Dermis blood vessel endothelial cell (primary cell): ENCODE data around the gene CERS4. TPM values are rescaled to one million over a fixed set of nuclear protein-coding genes. Genes with fewer than 3 reads are reported as not detected.
"Not testable (repeated sequence)": the region's sequence is repeated elsewhere in the genome, so short reads cannot be mapped to it uniquely, and the experiment has no call there.

Source experiments
- DNase-seq: peaks from one replicate; pipeline ENCODE4 v3.0.0; 2010
- total RNA-seq: library from RNA; depleted of rRNA; stranded (reverse); fragments of >200 nt; gene quantifications from 2 replicates; pipeline ENCODE4 v1.2.3, GENCODE V29; 2014

Gene CERS4
- total RNA-seq, 1 donor from 2014 or later, result 23.3 TPM

DNA sequence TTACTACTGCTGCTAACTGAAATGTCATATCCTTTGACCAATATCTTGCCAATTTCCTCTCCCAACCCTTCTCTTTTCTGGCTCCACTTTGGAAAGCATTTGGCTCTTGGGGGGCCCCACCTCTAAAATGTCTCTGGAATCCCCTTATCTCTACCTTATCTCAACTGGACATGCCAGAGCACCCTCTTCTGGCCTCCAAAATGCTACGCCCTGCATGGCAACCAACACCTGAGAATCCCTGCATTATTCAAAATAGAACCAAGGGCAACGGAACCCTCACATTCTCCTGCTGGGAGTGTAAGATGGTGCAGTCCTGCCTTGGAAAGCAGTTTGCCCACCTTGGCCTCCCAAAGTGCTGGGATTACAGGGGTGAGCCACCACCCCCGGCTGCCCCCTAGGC lies 35.3 kb downstream of the CERS4 start:
- no peak for DNase-seq

DNA sequence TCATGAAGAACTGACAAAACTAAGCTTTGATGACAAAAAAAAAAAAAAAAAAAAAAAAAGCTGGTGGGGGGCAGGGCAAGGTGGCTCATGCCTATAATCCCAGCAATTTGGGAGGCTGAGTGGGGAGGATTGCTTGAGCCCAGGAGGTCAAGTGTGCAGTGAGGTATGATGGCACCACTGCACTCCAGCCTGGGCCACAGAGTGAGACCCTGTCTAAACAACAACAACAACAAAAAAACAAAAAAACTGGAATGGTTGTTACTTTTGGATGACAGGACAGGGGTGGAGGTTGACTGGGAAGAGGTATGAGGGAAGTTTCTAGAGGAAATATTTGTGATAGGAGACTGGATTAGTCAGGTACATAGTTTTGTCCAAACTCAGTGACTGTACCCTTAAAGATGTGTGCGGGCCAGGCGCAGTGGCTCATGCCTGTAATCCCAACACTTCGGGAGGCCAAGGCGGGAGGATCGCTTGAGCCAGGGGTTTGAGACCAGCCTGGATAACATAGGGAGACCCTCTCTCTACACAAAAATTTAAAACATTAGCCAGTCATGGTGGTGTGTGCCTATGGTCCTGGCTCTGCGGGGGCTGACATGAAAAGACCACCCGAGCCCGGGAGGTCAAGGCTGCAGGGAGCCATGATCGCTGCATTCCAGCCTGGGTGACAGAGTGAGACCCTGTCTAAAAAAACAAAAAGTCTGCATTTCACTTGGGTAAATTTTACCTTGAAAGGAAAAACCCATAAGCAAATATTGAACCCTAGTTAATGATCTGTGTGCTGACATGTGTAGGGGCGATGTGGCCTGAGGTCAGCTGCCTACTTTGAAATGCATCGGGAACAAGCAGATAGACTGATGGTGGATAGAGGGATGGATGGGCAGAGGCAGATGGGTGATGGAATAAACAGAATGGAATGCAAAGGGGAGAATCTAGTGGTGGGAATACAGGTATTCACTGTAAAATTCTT lies 37.0 kb downstream of the CERS4 start:
- no peak for DNase-seq

DNA sequence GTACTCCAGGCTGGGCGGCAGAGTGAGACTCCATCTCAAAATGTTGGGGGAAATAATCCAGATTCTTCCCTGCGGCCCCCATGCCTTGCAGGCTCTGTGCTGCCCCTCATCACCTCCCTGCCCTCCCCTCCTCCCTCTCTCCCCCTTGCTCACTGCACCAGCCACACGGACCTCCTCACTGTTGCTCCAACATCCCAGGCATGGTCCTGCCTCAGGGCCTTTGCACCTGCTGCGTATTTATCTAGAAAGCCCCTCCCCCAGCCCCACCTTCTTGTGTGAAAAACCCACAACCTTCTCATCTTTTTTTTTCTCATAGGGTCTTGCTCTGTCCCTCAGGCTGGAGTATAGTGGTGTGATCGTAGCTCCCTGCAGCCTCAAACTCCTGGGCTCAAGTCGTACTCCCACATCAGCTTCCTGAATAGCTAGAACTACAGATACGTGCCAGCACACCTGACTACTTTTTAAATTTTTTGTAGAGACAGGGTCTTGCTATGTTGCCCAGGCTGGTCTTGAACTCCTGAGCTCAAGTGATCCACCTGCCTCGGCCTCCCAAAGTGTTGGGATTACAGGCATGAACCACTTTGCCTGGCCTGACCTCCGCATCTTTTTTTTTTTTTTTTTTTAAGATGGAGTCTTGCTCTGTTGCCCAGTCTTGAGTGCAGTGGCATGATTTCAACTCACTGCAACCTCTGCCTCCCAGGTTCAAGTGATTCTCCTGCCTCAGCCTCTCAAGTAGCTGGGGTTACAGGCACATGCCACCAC lies 38.1 kb downstream of the CERS4 start:
- DNase-seq, result not testable (repeated sequence)

DNA sequence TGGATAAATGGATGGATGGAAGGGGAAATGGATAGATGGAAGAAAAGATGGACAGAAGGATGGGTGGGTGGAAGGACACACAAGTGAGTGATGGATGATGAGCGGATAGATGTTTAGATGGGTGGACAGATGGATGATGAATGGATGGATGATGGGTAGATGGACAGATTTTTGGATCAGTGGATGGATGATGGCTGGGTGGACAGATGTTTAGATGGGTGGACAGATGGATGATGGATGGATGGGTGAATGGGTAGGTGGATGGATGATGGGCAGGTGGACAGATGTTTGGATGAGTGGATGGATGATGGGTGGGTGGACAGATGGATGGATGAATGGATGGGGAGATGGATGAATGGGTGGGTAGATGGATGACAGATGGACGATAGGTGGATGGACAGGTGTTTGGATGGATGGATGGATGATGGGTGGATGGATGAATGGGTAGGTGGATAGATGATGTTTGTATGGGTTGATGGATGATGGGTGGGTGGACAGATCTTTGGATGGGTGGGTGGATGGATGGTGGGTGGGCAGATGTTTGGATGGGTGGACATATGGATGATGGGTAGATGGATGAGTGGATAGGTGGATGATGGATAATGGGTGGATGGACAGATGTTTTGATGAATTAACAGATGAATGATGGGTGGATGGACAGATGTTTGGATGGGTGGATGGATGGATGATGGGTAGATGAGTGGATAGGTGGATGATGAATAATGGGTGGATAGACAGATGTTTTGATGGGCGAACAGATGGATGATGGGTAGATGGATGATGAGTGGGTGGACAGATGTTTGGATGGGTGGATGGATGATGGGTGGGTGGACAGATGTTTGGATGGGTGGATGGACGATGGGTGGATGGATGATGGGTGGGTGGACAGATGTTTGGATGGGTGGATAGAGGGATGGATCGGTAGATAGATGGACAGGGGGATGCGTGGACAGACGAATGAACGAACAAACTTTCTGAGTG lies 39.5 kb downstream of the CERS4 start:
- DNase-seq, result no peak

DNA sequence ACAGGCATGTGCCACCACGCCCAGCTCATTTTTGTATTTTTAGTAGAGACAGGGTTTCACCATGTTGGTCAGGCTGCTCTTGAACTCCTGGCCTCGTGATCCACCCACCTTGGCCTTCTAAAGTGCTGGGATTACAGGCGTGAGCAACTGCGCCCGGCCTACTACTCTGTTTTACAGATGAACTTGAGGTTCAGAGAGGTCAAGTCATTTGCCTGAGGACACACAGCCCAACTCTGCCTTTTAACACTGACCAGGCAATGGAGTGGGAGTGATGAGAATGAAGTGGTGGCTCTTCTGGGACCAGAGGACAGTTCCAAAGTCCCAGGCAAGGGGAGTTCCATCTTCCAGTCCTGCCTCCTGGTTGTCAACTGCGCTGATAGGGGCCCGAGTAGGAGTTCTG lies 41.4 kb downstream of the CERS4 start:
- DNase-seq, result no peak

DNA sequence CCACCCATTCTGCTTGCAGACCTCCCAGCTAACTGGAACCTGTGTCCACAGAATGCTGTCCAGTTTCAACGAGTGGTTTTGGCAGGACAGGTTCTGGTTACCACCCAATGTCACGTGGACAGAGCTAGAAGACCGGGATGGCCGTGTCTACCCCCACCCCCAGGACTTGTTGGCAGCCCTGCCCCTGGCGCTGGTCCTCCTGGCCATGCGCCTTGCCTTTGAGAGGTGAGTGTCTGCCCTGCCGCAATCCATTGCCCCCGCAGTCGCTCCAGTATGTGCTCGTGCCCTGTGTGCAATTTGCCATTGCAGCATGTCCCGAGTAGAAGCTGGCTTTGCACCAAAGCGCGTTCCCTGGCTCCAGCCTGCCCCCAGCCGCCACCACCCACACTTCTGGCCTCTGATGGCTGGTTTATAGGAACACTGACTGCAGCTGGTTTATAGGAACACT lies 41.9 kb downstream of the CERS4 start:
- DNase-seq, result no peak

DNA sequence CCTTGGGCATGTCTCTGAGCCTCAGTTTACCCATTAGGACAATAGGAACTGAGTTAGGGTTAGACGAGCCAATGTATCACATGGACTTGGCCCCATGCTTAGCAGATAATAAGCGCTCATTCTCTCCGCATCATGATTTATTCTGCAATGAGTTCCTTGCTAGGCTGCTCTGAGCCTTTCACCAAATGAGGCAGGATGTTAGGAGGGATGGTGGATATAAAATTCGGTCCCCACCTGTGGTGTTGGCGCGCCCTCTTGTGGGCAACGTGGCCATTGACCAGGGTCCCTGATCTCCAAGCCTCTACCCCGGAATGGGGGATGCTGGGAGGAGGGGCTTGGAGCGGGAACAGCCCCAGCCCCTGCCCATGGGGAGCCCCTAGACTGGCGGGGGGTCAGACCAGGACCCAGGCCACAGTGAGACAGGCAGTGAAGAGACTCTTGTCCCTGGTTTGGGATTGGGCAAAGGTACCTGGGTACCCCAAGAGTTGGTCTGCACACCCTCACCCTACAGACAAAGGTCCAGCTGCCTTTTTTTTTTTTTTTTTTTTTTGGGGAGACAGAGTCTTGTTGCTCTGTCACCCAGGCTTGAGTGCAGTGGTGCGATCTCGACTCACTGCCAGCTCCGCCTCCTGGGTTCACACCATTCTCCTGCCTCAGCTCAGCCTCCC lies 43.9 kb downstream of the CERS4 start:
- DNase-seq, result peak; percentile 85

DNA sequence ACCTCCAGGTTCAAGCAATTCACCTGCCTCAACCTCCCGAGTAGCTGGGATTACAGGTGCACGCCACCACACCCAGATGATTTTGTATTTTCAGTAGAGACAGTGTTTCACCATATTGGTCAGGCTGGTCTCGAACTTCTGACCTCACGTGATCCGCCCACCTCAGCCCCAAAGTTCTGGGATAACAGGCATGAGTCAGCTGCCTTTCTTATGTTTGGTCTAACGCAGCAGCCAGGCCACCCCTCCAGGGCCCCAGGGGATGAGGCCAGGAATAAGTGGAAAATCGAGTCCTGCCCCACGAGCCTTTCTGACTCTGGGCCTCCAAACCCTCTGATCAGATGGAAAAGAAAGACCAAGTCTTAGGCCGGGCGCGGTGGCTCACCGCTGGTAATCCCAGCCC lies 44.5 kb downstream of the CERS4 start:
- no peak for DNase-seq

DNA sequence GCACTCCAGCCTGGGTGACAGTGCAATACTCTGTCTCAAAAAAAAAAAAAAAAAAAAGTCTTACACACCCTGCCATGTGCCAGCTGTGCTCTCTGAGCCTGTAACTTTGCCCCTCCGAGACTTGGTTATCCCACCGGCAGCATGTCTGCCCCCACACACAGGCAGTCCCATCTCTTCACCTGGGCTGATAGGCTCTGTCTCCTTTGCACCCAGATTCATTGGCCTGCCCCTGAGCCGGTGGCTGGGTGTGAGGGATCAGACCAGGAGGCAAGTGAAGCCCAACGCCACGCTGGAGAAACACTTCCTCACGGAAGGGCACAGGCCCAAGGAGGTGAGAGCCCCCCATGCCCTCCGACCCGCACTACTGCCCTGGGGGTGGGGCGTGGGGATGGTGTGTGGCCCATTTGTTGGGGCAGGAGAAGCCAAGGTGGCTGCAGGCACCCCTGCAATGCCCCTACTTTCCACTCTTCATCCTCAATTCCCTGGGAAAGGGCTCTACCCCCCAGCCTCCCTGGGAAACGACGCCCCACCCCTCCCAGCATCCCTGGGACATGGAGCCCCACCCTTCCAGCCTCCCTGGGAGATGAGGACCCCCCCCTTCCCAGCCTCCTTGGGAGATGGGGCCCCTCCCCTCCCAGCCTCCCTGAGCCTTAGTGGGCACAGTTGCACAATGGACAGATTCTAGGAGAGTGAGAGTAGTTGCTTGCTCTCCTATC lies 45.3 kb downstream of the CERS4 start:
- no peak for DNase-seq

DNA sequence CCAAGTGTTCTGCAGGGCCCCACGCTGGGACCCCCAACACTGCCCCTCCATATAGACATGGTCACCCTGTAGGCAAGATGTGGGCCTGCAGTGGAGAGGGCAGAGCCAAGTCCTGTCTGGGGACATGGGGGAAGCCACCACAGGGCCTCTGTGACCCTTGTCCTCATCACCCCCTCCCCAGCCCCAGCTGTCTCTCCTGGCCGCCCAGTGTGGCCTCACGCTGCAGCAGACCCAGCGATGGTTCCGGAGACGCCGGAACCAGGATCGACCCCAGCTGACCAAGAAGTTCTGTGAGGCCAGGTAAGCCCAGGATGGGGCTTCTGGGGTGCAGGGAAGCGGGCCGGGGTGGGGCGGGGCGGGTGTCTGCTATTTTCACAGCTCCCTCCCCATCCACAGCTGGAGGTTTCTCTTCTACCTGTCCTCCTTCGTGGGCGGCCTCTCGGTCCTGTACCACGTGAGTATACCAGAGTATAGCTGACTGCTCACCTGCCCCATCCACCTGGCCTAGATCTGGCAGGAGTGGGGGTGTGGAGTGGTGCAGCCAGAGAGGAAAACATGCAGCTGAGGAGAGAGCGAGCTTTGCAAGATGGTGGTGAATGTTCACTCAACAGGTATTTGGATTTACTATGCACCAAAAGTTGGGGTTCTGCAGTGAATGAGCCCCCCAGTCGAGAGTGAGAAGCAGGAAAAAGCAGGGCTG lies 46.4 kb downstream of the CERS4 start:
- DNase-seq, result no peak

DNA sequence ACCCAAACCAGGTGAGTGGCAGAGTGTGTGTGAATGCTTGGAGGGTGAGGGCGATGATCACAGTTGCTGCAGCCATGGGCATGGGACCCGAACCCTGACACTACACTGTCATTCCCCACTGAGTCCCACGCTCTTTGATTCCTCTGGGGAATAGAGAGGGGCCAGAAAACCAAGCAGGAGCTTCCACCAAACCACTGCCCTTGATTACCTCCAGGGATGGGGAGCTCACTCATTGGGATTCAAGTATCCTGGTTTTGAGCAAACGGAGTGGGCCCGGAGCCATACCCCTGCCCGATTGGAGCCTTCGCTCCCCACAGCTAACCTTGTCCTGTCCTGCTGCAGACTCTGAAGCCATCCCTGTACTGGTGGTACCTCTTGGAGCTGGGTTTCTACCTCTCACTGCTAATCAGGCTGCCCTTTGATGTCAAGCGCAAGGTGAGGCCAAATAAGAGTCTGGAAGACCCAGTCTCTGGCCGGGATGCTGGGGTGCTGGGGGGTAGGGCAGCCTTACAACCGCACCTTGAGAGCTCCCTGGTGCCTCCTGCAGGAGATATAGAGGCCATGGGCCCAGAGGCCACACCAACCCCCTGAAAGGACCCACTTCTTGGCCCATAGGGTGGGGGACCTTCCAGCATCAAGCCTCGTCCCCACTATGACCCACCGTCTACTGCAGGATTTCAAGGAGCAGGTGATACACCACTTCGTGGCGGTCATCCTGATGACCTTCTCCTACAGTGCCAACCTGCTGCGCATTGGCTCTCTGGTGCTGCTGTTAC lies 47.3 kb downstream of the CERS4 start:
- DNase-seq, result no peak

DNA sequence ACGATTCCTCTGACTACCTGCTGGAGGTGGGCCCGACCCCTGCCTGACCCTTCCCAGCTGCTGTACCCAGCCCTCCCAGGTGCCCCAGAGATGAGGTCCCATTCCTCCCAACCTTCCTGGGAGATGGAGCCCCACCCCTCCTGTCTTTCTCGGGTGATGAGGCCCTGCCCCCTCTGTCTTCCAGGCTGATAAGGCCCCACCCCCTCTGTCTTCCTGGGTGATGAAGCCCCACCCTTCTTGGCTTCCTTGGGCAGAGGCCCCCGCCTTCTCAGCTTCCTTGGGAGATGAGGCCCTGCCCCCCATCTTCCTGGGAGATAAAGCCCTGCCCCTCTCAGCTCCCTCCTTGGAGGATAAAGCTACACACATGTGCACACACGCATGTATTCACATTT lies 47.9 kb downstream of the CERS4 start:
- no peak for DNase-seq

DNA sequence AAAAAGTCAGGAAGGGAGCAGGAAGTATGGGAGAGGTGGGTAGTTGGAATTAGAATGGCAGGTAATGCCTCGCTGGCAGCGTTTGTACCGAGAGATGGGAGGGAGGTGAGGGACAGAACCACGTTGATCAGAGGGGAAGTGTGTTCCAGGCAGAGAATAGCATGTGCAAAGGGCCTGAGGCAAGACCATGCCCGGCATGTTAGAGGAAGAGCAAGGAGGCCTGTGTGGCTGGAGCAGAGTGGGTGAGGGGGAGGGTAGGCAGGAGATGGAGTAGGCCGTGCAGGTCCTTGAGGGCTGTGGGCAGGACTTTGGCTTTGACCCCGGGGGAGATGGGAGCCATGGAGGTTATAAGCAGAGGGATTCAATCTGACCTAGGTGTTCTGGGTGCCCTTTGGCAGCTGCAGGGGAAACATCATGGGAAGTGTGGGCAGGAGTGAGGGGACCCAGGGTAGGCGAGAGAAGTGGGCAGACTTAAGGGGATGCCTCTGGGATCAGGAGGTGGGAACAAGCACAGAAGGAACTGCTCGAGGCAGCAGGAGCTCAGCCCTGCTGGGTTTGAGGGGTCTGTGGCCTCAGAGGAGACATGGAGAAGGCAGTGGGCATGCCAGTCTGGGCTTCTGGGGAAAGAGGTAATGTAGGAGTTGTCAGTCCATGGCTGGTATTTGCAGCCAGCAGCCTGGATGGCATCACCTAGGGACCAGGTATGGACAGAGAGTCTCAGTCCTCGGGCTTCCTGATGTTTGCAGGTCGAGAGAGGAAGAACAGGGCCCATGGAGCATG lies 50.2 kb downstream of the CERS4 start:
- DNase-seq, result no peak

DNA sequence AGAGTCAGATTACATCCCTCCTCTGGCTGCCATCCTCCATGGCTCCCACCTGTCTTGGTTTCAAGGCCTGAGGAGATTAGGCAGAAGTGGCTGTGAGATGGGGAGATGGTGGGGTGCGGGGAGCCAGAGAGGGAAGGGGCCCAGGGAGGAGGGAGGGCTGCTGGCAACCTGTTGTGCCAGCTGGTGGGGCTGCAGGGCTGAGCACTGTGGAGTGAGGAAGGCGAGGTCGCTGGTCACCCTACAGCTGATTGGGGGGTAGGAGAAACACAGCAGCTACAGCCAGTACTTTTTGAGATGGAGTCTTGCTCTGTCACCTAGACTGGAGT lies 50.7 kb downstream of the CERS4 start:
- no peak for DNase-seq

DNA sequence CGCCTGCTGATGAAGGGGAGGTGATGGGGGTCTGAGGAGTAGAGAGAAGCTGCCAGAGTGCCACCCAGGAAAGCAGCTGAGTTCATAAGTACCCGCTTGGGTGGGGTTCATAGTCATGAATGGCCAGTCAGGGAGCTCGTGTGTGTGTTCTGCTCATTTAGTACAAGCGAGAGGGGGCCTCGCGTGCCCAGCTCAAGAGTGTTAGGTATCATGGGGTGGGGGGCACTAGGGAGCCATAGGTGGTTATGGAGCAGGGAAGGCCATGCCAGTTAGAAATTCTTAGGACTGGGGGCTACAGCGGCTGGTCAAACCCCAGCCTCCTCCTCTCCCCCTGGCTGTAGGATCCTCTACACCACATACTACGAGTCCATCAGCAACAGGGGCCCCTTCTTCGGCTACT lies 52.2 kb downstream of the CERS4 start:
- DNase-seq, result no peak

DNA sequence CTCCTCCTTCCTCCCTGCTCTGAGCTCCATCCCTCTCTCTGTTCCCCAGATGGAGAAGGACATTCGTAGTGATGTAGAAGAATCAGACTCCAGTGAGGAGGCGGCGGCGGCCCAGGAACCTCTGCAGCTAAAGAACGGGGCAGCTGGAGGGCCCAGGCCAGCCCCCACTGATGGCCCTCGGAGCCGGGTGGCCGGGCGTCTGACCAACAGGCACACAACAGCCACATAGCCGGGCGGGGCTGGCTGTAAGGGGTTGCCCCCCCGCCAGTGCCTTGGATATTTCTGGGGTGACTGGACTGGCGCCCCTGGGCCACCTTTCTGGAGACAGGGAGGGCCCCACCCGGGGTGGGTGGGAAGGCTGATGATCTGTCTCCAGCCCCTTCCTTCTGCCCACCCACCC lies 52.7 kb downstream of the CERS4 start:
- DNase-seq, result no peak

DNA sequence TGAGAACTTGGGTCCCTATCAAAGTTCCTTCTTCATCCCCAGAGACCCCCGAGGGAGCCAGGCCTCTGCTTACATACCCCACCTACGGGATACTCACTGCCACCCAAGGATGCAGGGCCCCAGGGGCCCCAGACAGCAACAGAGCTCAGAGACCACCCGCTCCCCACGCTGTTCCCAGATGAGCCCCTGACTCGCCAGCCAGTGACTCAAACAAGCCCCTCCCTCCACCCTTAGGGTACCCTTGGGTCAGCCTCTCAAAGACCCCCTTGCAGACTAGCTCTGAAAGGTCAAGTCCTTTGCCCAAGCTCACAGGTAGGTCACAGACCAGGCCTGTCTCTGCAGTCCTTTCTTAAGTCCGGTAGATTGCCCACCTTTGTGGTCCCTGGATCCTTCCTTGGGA lies 53.3 kb downstream of the CERS4 start:
- no peak for DNase-seq

DNA sequence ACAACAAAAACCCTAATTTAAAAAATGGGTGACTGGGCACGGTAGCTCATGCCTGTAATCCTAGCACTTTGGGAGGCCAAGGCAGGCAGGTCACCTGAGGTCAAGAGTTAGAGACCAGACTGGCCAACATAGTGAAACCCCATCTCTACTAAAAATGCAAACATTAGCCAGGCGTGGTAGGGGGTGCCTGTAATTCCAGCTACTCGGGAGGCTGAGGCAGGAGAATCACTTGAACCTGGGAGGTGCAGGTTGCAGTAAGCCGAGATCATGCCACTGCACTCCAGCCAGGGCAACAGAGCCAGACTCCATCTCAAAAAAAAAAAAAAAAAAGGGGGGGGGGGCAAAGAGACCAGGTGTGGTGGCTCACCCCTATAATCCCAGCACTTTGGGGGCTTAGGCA lies 55.1 kb downstream of the CERS4 start:
- not testable (repeated sequence) for DNase-seq

DNA sequence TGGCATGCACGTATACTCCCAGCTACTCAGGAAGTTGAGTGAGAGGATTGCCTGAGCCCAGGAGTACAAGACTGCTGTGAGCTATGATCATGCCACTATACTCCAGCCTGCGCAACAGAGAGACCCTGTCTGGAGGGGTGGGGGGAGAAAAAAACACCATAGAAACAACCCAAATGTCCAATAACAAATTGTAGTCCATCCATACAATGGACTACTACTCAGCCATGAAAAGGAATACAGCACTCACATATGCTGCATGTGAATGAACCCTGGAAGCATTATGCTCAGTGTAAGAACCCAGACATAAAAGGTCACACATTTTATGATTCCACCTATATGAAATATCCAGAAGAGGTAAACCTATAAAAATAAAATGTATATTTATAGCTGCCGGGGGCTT lies 56.7 kb downstream of the CERS4 start:
- DNase-seq, result no peak
